ENCODE measurements around the gene XCL1.
A peak's percentile ranks its signal among the peaks of the same experiment; 100 is the strongest.

Gene XCL1

GRCh38 chr1:168607872-168608428 is 31.5 kb downstream of the XCL1 start:
- no peak for DNase-seq

GRCh38 chr1:168608796-168609715 is 32.7 kb downstream of the XCL1 start:
- DNase-seq = peak; percentile 10

- no peak for DNase-seq
Observed at GRCh38 chr1:168609741-168610510, 33.5 kb downstream of the XCL1 start.

GRCh38 chr1:168613038-168613451 is 36.6 kb downstream of the XCL1 start:
- DNase-seq = no peak

GRCh38 chr1:168613691-168614231 is 37.4 kb downstream of the XCL1 start:
- DNase-seq = peak; percentile 91

GRCh38 chr1:168614235-168614634 is 37.8 kb downstream of the XCL1 start:
- DNase-seq = no peak

GRCh38 chr1:168615965-168616364 is 39.6 kb downstream of the XCL1 start:
- DNase-seq = no peak

GRCh38 chr1:168617974-168618750 is 41.8 kb downstream of the XCL1 start:
- DNase-seq = no peak

- no peak for DNase-seq
Observed at GRCh38 chr1:168618886-168619285, 42.5 kb downstream of the XCL1 start.

GRCh38 chr1:168621356-168621755 is 45.0 kb downstream of the XCL1 start:
- DNase-seq = no peak

- no peak for DNase-seq
Observed at GRCh38 chr1:168623003-168623828, 46.8 kb downstream of the XCL1 start.

GRCh38 chr1:168623831-168624230 is 47.4 kb downstream of the XCL1 start:
- no peak for DNase-seq

GRCh38 chr1:168626326-168626725 is 49.9 kb downstream of the XCL1 start:
- no peak for DNase-seq

GRCh38 chr1:168627370-168627769 is 51.0 kb downstream of the XCL1 start:
- no peak for DNase-seq

- DNase-seq = no peak
Observed at GRCh38 chr1:168628807-168629206, 52.4 kb downstream of the XCL1 start.

- no peak for DNase-seq
Observed at GRCh38 chr1:168629466-168629865, 53.1 kb downstream of the XCL1 start.
